Measurements from ENCODE around the gene IL10.

IL10 gene

GRCh38 chr1:206729050-206729449, 43.2 kb downstream of the IL10 start:
- TF ChIP-seq, protein P1, sequence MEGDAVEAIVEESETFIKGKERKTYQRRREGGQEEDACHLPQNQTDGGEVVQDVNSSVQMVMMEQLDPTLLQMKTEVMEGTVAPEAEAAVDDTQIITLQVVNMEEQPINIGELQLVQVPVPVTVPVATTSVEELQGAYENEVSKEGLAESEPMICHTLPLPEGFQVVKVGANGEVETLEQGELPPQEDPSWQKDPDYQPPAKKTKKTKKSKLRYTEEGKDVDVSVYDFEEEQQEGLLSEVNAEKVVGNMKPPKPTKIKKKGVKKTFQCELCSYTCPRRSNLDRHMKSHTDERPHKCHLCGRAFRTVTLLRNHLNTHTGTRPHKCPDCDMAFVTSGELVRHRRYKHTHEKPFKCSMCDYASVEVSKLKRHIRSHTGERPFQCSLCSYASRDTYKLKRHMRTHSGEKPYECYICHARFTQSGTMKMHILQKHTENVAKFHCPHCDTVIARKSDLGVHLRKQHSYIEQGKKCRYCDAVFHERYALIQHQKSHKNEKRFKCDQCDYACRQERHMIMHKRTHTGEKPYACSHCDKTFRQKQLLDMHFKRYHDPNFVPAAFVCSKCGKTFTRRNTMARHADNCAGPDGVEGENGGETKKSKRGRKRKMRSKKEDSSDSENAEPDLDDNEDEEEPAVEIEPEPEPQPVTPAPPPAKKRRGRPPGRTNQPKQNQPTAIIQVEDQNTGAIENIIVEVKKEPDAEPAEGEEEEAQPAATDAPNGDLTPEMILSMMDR (IDR thresholded peaks at IDR 0.05; ENCODE audit: low read depth, low read length) = no peak
- no peak overlapping the region for H3K4me3 ChIP-seq (replicated peaks in 1 of 2; ENCODE audit: low read depth in 2 of 2, low read length in 2 of 2)
- no peak for DNase-seq (ENCODE audit: low read depth in 2 of 2)

DNA sequence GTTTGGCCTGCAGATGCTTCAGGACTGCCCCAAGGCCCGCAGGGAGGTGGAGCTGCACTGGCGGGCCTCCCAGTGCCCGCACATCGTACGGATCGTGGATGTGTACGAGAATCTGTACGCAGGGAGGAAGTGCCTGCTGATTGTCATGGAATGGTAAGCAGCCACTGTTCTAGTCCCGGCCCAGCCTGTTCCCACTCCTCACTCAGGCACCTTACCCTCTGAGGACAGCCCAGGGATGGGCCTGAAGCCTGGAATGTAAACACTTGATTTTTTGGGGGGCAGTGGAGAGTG, 43.7 kb downstream of the IL10 start:
- no peak for DNase-seq (ENCODE audit: low read depth in 2 of 2)
- no peak overlapping the region for H3K4me3 ChIP-seq (replicated peaks in 1 of 2; ENCODE audit: low read depth in 2 of 2, low read length in 2 of 2)
- TF ChIP-seq, protein P1 (IDR thresholded peaks at IDR 0.05; ENCODE audit: low read depth, low read length) = no peak

DNA sequence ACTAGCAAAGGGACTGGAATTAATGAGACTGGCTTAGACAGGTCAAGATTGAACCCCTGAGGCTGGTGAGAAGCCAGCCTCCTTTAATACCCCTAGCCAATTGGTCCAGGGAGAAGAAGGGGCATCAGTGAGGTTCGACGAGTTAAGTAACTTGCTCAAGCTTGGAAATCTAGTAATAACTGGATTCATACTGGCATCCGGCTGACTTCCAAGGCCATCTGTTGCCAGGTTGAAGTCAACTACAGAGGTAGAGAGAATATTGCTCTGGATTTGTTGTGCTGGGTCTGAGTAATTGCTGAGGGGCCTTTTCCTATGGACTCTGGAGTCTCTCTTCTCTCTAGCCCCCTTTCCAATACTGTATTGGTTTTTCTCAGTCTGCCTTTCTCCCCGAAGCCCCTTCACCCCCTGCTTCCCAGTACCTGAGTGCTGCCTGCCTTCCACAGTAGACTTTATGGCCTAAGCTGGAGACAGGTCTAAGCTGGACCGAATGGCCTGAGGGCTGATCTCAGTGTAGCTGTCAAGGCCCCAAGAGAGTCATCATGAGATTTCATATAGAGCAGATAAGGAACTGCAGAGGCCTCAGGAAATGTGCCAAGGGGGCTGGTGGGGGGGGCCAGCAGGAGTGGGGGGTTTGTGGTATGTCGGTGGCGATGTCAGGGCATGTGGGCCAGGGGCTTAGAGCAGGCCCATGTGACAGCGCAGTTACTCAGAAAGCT, 44.2 kb downstream of the IL10 start:
- TF ChIP-seq, protein P1 (IDR thresholded peaks at IDR 0.05; ENCODE audit: low read depth, low read length) = no peak
- H3K4me3 ChIP-seq (replicated peaks in 1 of 2; ENCODE audit: low read depth in 2 of 2, low read length in 2 of 2) = no peak overlapping the region
- DNase-seq (ENCODE audit: low read depth in 2 of 2) = no peak

- DNase-seq (ENCODE audit: low read depth in 2 of 2) = peak; percentile 70 to 72
- TF ChIP-seq, protein P1 (IDR thresholded peaks at IDR 0.05; ENCODE audit: low read depth, low read length) = peak; percentile 91
- H3K4me3 ChIP-seq (replicated peaks in 1 of 2; ENCODE audit: low read depth in 2 of 2, low read length in 2 of 2) = no peak overlapping the region
Observed at GRCh38 chr1:206725109-206725963, 47.0 kb downstream of the IL10 start.

GRCh38 chr1:206723805-206724472, 48.4 kb downstream of the IL10 start:
- DNase-seq (ENCODE audit: low read depth in 2 of 2) = peak; percentile 84 to 94
- H3K4me3 ChIP-seq (replicated peaks in 1 of 2; ENCODE audit: low read depth in 2 of 2, low read length in 2 of 2) = no peak overlapping the region
- TF ChIP-seq, protein P1 (IDR thresholded peaks at IDR 0.05; ENCODE audit: low read depth, low read length) = no peak

DNA sequence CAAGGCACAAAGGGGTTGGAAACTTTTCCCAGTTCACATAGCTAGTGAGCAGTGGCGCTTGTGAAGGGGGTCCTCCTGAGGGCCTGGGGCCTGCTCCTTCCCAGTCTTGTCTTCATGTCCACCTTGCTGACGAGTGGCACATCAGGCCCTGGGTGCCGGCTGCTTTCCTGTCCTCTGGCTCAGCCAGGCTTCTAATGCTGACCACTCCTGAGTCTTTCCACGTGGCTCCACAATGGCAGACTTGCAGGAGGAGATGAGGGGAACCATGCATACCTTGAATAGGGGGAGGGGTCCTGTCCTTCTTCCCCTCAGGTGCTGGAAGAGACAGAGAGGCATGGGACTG, 48.9 kb downstream of the IL10 start:
- no peak for DNase-seq (ENCODE audit: low read depth in 2 of 2)
- H3K4me3 ChIP-seq (replicated peaks in 1 of 2; ENCODE audit: low read depth in 2 of 2, low read length in 2 of 2) = no peak overlapping the region
- TF ChIP-seq, protein P1 (IDR thresholded peaks at IDR 0.05; ENCODE audit: low read depth, low read length) = no peak
